Eye (tissue), 1 donor: Measurements from ENCODE around the gene QRICH1.

Experiments used
- DNase-seq: peaks from one replicate; pipeline ENCODE4 v3.0.0-alpha.2; 2015

The QRICH1 gene

GRCh38 chr3:49112262-49112661, 18.4 kb upstream of the QRICH1 start:
- no peak for DNase-seq

GRCh38 chr3:49111347-49111746, 17.5 kb upstream of the QRICH1 start:
- DNase-seq = no peak

GRCh38 chr3:49110780-49111179, 16.9 kb upstream of the QRICH1 start:
- no peak for DNase-seq

GRCh38 chr3:49108346-49108745, 14.5 kb upstream of the QRICH1 start:
- DNase-seq = no peak

- DNase-seq = peak; percentile 98
Observed at GRCh38 chr3:49104427-49105291, 10.8 kb upstream of the QRICH1 start, which contains the start of gene QARS1. TSS of gene QARS1 (minus strand) at chr3:49104757. CDS start at chr3:49104733, 24 bp downstream.

GRCh38 chr3:49104052-49104426, 10.2 kb upstream of the QRICH1 start:
- no peak for DNase-seq

GRCh38 chr3:49100046-49100615, 6.3 kb upstream of the QRICH1 start:
- no peak for DNase-seq

- no peak for DNase-seq
Observed at GRCh38 chr3:49098910-49099630, 5.2 kb upstream of the QRICH1 start.

- no peak for DNase-seq
Observed at GRCh38 chr3:49098429-49098828, 4.6 kb upstream of the QRICH1 start.

- peak; percentile 92 for DNase-seq
Observed at GRCh38 chr3:49092938-49093852, 676 bp downstream of the QRICH1 start.

- DNase-seq = no peak
Observed at GRCh38 chr3:49081429-49081828, 12.4 kb downstream of the QRICH1 start.

- no peak for DNase-seq
Observed at GRCh38 chr3:49079270-49079669, 14.6 kb downstream of the QRICH1 start.

GRCh38 chr3:49076646-49077045, 17.2 kb downstream of the QRICH1 start:
- DNase-seq = no peak

- DNase-seq = no peak
Observed at GRCh38 chr3:49076116-49076515, 17.8 kb downstream of the QRICH1 start.

- DNase-seq = no peak
Observed at GRCh38 chr3:49058011-49058410, 35.9 kb downstream of the QRICH1 start.

GRCh38 chr3:49057268-49057667, 36.6 kb downstream of the QRICH1 start:
- no peak for DNase-seq

- no peak for DNase-seq
Observed at GRCh38 chr3:49054344-49054862, 39.5 kb downstream of the QRICH1 start.

GRCh38 chr3:49053543-49053942, 40.3 kb downstream of the QRICH1 start:
- DNase-seq = no peak

GRCh38 chr3:49035281-49035680, 58.6 kb downstream of the QRICH1 start:
- DNase-seq = no peak

- no peak for DNase-seq
Observed at GRCh38 chr3:49034650-49035049, 59.2 kb downstream of the QRICH1 start.

GRCh38 chr3:49032646-49033304, 61.1 kb downstream of the QRICH1 start:
- no peak for DNase-seq

- no peak for DNase-seq
Observed at GRCh38 chr3:49030321-49030720, 63.5 kb downstream of the QRICH1 start.
